H9 (cell line): ENCODE results near the gene SH3BP5. TPM values are rescaled to one million over a fixed set of nuclear protein-coding genes. Genes with fewer than 3 reads are reported as not detected.

Source experiments
- DNase-seq: peaks from one replicate; pipeline ENCODE4 v3.0.0-alpha.2; 2017
- H2AFZ ChIP-seq: one replicate; pipeline ENCODE4 v1.6.1; 2013; ENCODE audit warnings: mild to moderate bottlenecking, low read length, control low read depth, moderate library complexity
- H2AK5ac ChIP-seq: 2 replicates; pipeline ENCODE4 v1.6.1; 2013; ENCODE audit warnings: low read length, control low read depth, mixed read lengths; ENCODE audit not compliant: insufficient read length
- H2BK120ac ChIP-seq: one replicate; pipeline ENCODE4 v1.6.1; 2013; ENCODE audit warnings: low read depth, mild to moderate bottlenecking, low read length, control low read depth, inconsistent platforms; ENCODE audit not compliant: poor library complexity, severe bottlenecking
- H2BK12ac ChIP-seq: 2 replicates; pipeline ENCODE4 v1.6.1; 2013; ENCODE audit warnings: low read length, control low read depth, mixed read lengths, low read depth; ENCODE audit not compliant: insufficient read length
- H2BK15ac ChIP-seq: 2 replicates; pipeline ENCODE4 v1.6.1; 2013; ENCODE audit warnings: low read depth, low read length, control low read depth
- H2BK20ac ChIP-seq: one replicate; pipeline ENCODE4 v1.6.1; 2013; ENCODE audit warnings: low read depth, mild to moderate bottlenecking, low read length, control low read depth, inconsistent platforms; ENCODE audit not compliant: poor library complexity, severe bottlenecking
- H2BK5ac ChIP-seq: 2 replicates; pipeline ENCODE4 v1.6.1; 2013; ENCODE audit warnings: low read length, control low read depth, mixed read lengths; ENCODE audit not compliant: insufficient read length
- H3K14ac ChIP-seq: 2 replicates; pipeline ENCODE4 v1.6.1; 2013; ENCODE audit warnings: low read length, control low read depth; ENCODE audit not compliant: insufficient read depth
- H3K18ac ChIP-seq: 2 replicates; pipeline ENCODE4 v1.6.1; 2013; ENCODE audit warnings: low read depth, mild to moderate bottlenecking, mixed read lengths, low read length, control low read depth; ENCODE audit not compliant: insufficient read length
- H3K23ac ChIP-seq: 2 replicates; pipeline ENCODE4 v1.6.1; 2013; ENCODE audit warnings: low read length, control low read depth, mixed read lengths, low read depth; ENCODE audit not compliant: insufficient read length
- H3K23me2 ChIP-seq: 2 replicates; pipeline ENCODE4 v1.6.1; 2013; ENCODE audit warnings: low read depth, mild to moderate bottlenecking, mixed read lengths, low read length, control low read depth; ENCODE audit not compliant: insufficient read length, poor library complexity, severe bottlenecking
- H3K27ac ChIP-seq: 2 replicates; pipeline ENCODE4 v1.5.1; 2013; ENCODE audit warnings: low read length, control low read depth, mixed read lengths, low read depth; ENCODE audit not compliant: insufficient read length
- H3K27me3 ChIP-seq: 2 replicates; pipeline ENCODE4 v1.6.1; 2013; ENCODE audit warnings: low read length, control low read depth, inconsistent platforms; ENCODE audit not compliant: insufficient read depth
- H3K4ac ChIP-seq: 2 replicates; pipeline ENCODE4 v1.6.1; 2013; ENCODE audit warnings: low read depth, mild to moderate bottlenecking, control low read depth, inconsistent platforms, low read length, moderate library complexity
- H3K4me1 ChIP-seq: 2 replicates; pipeline ENCODE4 v1.6.1; 2013; ENCODE audit warnings: low read length, control low read depth, inconsistent platforms; ENCODE audit not compliant: insufficient read depth
- H3K4me2 ChIP-seq: 2 replicates; pipeline ENCODE4 v1.6.1; 2013; ENCODE audit warnings: low read length, control low read depth, mixed read lengths; ENCODE audit not compliant: insufficient read length, insufficient read depth
- H3K56ac ChIP-seq: 2 replicates; pipeline ENCODE4 v1.6.1; 2013; ENCODE audit warnings: low read depth, mild to moderate bottlenecking, mixed read lengths, low read length, control low read depth; ENCODE audit not compliant: insufficient read length
- H3K79me1 ChIP-seq: 2 replicates; pipeline ENCODE4 v1.6.1; 2013; ENCODE audit warnings: low read depth, mild to moderate bottlenecking, moderate library complexity, low read length, control low read depth, inconsistent platforms; ENCODE audit not compliant: insufficient read depth, poor library complexity, severe bottlenecking
- H3K79me2 ChIP-seq: 2 replicates; pipeline ENCODE4 v1.6.1; 2013; ENCODE audit warnings: low read length, control low read depth, inconsistent platforms; ENCODE audit not compliant: insufficient read depth
- H3K9ac ChIP-seq: 2 replicates; pipeline ENCODE4 v1.6.1; 2013; ENCODE audit warnings: low read length, control low read depth, mixed read lengths; ENCODE audit not compliant: insufficient read length; ENCODE audit errors: extremely low read depth
- H3K9me3 ChIP-seq: one replicate; pipeline ENCODE4 v1.6.1; 2013; ENCODE audit warnings: low read depth, low read length, inconsistent platforms; ENCODE audit not compliant: control insufficient read depth
- H3T11ph ChIP-seq: one replicate; pipeline ENCODE4 v1.6.1; 2013; ENCODE audit warnings: mild to moderate bottlenecking, low read length, control low read depth, inconsistent platforms
- H4K20me1 ChIP-seq: one replicate; pipeline ENCODE4 v1.6.1; 2013; ENCODE audit not compliant: control insufficient read depth, insufficient read length, insufficient read depth
- H4K5ac ChIP-seq: 2 replicates; pipeline ENCODE4 v1.6.1; 2013; ENCODE audit warnings: low read depth, mild to moderate bottlenecking, mixed read lengths, low read length, control low read depth; ENCODE audit not compliant: insufficient read length
- H4K8ac ChIP-seq: replicated peaks from 2 replicates; pipeline ENCODE4 v1.6.1; 2013; ENCODE audit warnings: low read length, control low read depth, mixed read lengths, low read depth; ENCODE audit not compliant: insufficient read length
- H4K91ac ChIP-seq: 2 replicates; pipeline ENCODE4 v1.6.1; 2013; ENCODE audit warnings: low read depth, mild to moderate bottlenecking, moderate library complexity, mixed read lengths, low read length, control low read depth; ENCODE audit not compliant: insufficient read length
- H3K27ac Mint-ChIP-seq, 3 experiments: 2 replicates in 2 of 3; 3 replicates in 1 of 3; pipeline ENCODE4 v1.8.0; 2020 to 2021; ENCODE audit warnings: mixed read lengths in 3 of 3, mild to moderate bottlenecking in 1 of 3, moderate library complexity in 1 of 3
- H3K27me3 Mint-ChIP-seq: 2 replicates; pipeline ENCODE4 v1.8.0; 2021; ENCODE audit warnings: low read depth, mild to moderate bottlenecking, moderate library complexity, mixed read lengths
- H3K36me3 Mint-ChIP-seq, 3 experiments: 2 replicates in 2 of 3; 3 replicates in 1 of 3; pipeline ENCODE4 v1.8.0; 2020 to 2021; ENCODE audit warnings: low read depth in 3 of 3, mixed read lengths in 3 of 3; ENCODE audit not compliant: insufficient read depth in 1 of 3
- H3K4me1 Mint-ChIP-seq, 2 experiments: 2 replicates each; pipeline ENCODE4 v1.8.0; 2020; ENCODE audit warnings: mixed read lengths in 2 of 2
- H3K4me3 Mint-ChIP-seq, 2 experiments: 2 replicates in 1 of 2; 3 replicates in 1 of 2; pipeline ENCODE4 v1.8.0; 2020 to 2021; ENCODE audit warnings: mild to moderate bottlenecking in 2 of 2, mixed read lengths in 2 of 2, moderate library complexity in 1 of 2
- H3K9me3 Mint-ChIP-seq, 2 experiments: 2 replicates in 1 of 2; 3 replicates in 1 of 2; pipeline ENCODE4 v1.8.0; 2020; ENCODE audit warnings: mild to moderate bottlenecking in 2 of 2, mixed read lengths in 2 of 2, moderate library complexity in 1 of 2
- WGBS: extraction: QIAGEN DNeasy Blood & Tissue Kit; methylation state at CpG from one replicate; pipeline ENCODE4 v1.1.7; 2013; ENCODE audit warnings: missing lambda C conversion rate, low lambda C conversion rate, mixed read lengths; ENCODE audit not compliant: insufficient read length; ENCODE audit errors: extremely low coverage; 5-methylcytosine and 5-hydroxymethylcytosine counted together
- total RNA-seq: library from RNA; stranded (reverse); gene quantifications from 2 replicates; pipeline ENCODE4 v1.2.1, GENCODE V29; 2021
- TF ChIP-seq, protein P1 (sequence below): fragments of 200-600 bp; sonication (generic); conservative IDR thresholded peaks from 3 replicates; pipeline ENCODE4 v1.8.0; 2021; ENCODE audit warnings: antibody characterized with exemption, mild to moderate bottlenecking

The SH3BP5 gene
- total RNA-seq, 1 experiment from 2014 or later = 6.8 TPM

DNA sequence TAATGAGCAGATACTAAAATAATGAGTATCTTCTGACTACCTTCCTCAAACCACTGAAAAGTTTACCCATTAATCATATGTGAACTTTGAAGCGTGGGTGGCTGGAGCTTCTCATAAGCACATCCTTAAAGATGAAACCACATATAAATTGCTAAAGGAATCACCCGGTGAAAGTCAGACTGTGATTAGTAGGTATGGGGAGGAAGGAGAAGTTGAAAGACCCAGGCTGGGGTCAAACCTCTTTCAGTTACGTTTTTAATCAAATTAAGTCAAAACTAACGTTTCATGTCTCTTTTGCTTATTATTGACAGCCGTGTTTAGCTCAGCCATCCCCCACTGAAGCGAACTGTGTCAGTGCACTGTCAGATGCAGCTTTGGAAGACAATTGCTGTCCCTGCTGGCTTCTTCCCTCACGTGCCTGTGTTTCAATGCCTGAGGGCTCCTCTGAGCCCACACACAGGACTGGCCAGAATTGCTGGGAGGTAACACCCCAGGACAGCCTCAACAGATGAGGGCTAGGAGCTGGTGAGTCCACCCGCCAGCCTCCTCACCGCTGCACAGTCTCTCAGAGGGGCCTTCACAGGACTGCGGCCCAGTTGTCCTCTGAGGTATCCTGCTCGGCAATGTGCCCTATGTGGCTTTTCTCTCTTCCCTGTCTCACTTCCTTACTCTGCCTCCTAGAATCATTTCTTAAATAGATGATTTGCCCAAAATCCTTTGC is 29.3 kb upstream of the SH3BP5 start:
- H4K91ac ChIP-seq = no peak overlapping the region
- H3K18ac ChIP-seq = no peak overlapping the region
- no peak overlapping the region for H4K5ac ChIP-seq
- no peak overlapping the region for H2BK15ac ChIP-seq
- no peak overlapping the region for H3K9ac ChIP-seq
- Mint-ChIP-seq H3K27ac (no peak overlapping the region), H3K36me3 (no peaks in the 10 kb centered on the region), H3K27me3 (peaks cover 3% of the 10 kb centered on the region; the same call in 1 of the 2 replicates), H3K4me3 (no peak overlapping the region), H3K9me3 (no peaks in the 10 kb centered on the region), H3K4me1 (peaks cover 18 to 26% of the 10 kb centered on the region in 2 experiments)
- H3K23me2 ChIP-seq = no peaks in the 10 kb centered on the region
- TF ChIP-seq, protein P1, sequence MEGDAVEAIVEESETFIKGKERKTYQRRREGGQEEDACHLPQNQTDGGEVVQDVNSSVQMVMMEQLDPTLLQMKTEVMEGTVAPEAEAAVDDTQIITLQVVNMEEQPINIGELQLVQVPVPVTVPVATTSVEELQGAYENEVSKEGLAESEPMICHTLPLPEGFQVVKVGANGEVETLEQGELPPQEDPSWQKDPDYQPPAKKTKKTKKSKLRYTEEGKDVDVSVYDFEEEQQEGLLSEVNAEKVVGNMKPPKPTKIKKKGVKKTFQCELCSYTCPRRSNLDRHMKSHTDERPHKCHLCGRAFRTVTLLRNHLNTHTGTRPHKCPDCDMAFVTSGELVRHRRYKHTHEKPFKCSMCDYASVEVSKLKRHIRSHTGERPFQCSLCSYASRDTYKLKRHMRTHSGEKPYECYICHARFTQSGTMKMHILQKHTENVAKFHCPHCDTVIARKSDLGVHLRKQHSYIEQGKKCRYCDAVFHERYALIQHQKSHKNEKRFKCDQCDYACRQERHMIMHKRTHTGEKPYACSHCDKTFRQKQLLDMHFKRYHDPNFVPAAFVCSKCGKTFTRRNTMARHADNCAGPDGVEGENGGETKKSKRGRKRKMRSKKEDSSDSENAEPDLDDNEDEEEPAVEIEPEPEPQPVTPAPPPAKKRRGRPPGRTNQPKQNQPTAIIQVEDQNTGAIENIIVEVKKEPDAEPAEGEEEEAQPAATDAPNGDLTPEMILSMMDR = no peak
- no peak overlapping the region for H2BK12ac ChIP-seq
- H3K79me2 ChIP-seq = no peaks in the 10 kb centered on the region
- H3K23ac ChIP-seq = no peak overlapping the region
- no peak overlapping the region for H3K56ac ChIP-seq
- H3T11ph ChIP-seq = no peak overlapping the region
- no peaks in the 10 kb centered on the region; the same call in 1 of the 2 replicates for H3K4me1 ChIP-seq
- no peaks in the 10 kb centered on the region for H3K79me1 ChIP-seq
- no peak overlapping the region for H2BK20ac ChIP-seq
- no peaks in the 10 kb centered on the region for H3K9me3 ChIP-seq
- no peak overlapping the region for H2BK120ac ChIP-seq
- no CpG with 5 or more reads among the region's 11 CpGs for WGBS
- H3K27ac ChIP-seq = no peak overlapping the region
- H4K20me1 ChIP-seq = no peaks in the 10 kb centered on the region
- H2AFZ ChIP-seq = no peak overlapping the region
- peak; percentile 45 for DNase-seq
- H3K4ac ChIP-seq = no peak overlapping the region
- H2BK5ac ChIP-seq = no peak overlapping the region
- no peak overlapping the region for H3K14ac ChIP-seq
- H2AK5ac ChIP-seq = no peak overlapping the region
- no peak overlapping the region for H4K8ac ChIP-seq
- no peaks in the 10 kb centered on the region; the same call in 1 of the 2 replicates for H3K27me3 ChIP-seq
- no peak overlapping the region for H3K4me2 ChIP-seq
